Keratinocyte (primary cell): ENCODE data around the gene DCAKD. TPM values are rescaled to one million over a fixed set of nuclear protein-coding genes. Genes with fewer than 3 reads are reported as not detected.

Experiments
- DNase-seq: peaks from one replicate; pipeline ENCODE4 v3.0.0-alpha.2; 2011; ENCODE audit warnings: low read depth, missing footprints, low spot score
- FAIRE-seq: peaks from 2 replicates; lab custom pipeline; 2011; peaks lifted over from hg19 to GRCh38; lab: Jason Lieb, UNC
- H2AFZ ChIP-seq: 2 replicates; pipeline ENCODE4 v1.6.0; 2012; ENCODE audit warnings: low read length, control low read depth, inconsistent platforms; ENCODE audit not compliant: control insufficient read depth
- H3K27ac ChIP-seq: 2 replicates; pipeline ENCODE4 v1.5.1; 2011; ENCODE audit warnings: low read length; ENCODE audit not compliant: control insufficient read depth, insufficient read depth
- H3K27me3 ChIP-seq: 3 replicates; pipeline ENCODE4 v1.6.0; 2011; ENCODE audit warnings: low read length; ENCODE audit not compliant: control insufficient read depth, insufficient read depth; ENCODE audit errors: extremely low read depth
- H3K36me3 ChIP-seq, 2 experiments: 2 replicates in 1 of 2; 3 replicates in 1 of 2; pipeline ENCODE4 v1.5.1; 2011; ENCODE audit warnings: low read length in 2 of 2, mild to moderate bottlenecking in 1 of 2; ENCODE audit not compliant: control insufficient read depth in 2 of 2, insufficient read depth in 2 of 2; ENCODE audit errors: extremely low read depth in 1 of 2
- H3K4me1 ChIP-seq: 3 replicates; pipeline ENCODE4 v1.5.1; 2011; ENCODE audit warnings: low read length; ENCODE audit not compliant: control insufficient read depth, insufficient read depth; ENCODE audit errors: extremely low read depth
- H3K4me2 ChIP-seq: 3 replicates; pipeline ENCODE4 v1.6.0; 2011; ENCODE audit warnings: low read depth, low read length; ENCODE audit not compliant: control insufficient read depth, insufficient read depth; ENCODE audit errors: extremely low read depth
- H3K4me3 ChIP-seq, 3 experiments: fragments of 200-600 bp in 1 of 3; sonication (generic) in 1 of 3; 2 replicates in 2 of 3; 3 replicates in 1 of 3; pipeline ENCODE4 v1.5.1; 2011 to 2016; ENCODE audit warnings: low read length in 3 of 3, mild to moderate bottlenecking in 3 of 3, control low read depth in 2 of 3, inconsistent platforms in 1 of 3, low read depth in 1 of 3, mixed read lengths in 1 of 3, mixed run types in 1 of 3, moderate library complexity in 1 of 3; ENCODE audit not compliant: control insufficient read depth in 2 of 3, insufficient read depth in 2 of 3; ENCODE audit errors: extremely low read depth in 1 of 3
- H3K79me2 ChIP-seq: 2 replicates; pipeline ENCODE4 v1.6.0; 2012; ENCODE audit warnings: low read length; ENCODE audit not compliant: control insufficient read depth, insufficient read depth
- H3K9ac ChIP-seq: 3 replicates; pipeline ENCODE4 v1.6.0; 2011; ENCODE audit warnings: low read length; ENCODE audit not compliant: control insufficient read depth, insufficient read depth; ENCODE audit errors: extremely low read depth
- H3K9me1 ChIP-seq: 3 replicates; pipeline ENCODE4 v1.6.0; 2011; ENCODE audit warnings: low read length; ENCODE audit not compliant: control insufficient read depth, insufficient read depth; ENCODE audit errors: extremely low read depth
- H3K9me3 ChIP-seq: 2 replicates; pipeline ENCODE4 v1.5.1; 2012; ENCODE audit warnings: low read depth, low read length; ENCODE audit not compliant: control insufficient read depth
- H4K20me1 ChIP-seq: 3 replicates; pipeline ENCODE4 v1.6.0; 2011; ENCODE audit warnings: low read length; ENCODE audit not compliant: control insufficient read depth, insufficient read depth; ENCODE audit errors: extremely low read depth
- EZH2 ChIP-seq: IDR thresholded peaks from one replicate; pipeline ENCODE4 v1.6.1; 2012; ENCODE audit warnings: inconsistent platforms, mild to moderate bottlenecking, low read length, moderate library complexity
- dilution Hi-C: fragments of 300-500 bp; cut with MboI; formaldehyde crosslinking; loops from one replicate; pipeline ENCODE4 v1.7.0; 2020; ENCODE audit warnings: low sequenced_read_pairs; ENCODE audit not compliant: extremely low pct_ligation_motif_present
- polyA plus RNA-seq, 5 experiments: library from polyadenylated mRNA; depleted of rRNA in 3 of 5; stranded (reverse) in 3 of 5; stranded (forward) in 1 of 5; unstranded in 1 of 5; fragments of >200 nt; gene quantifications; 1 replicate in 1 of 5; 2 replicates in 3 of 5; 3 replicates in 1 of 5; pipeline versions ENCODE4 v1.2.1 to v1.2.3, GENCODE V29; 2011 to 2012; ENCODE audit warnings: missing spikeins in 2 of 5, low read depth in 1 of 5, low replicate concordance in 1 of 5
- TF ChIP-seq, protein P1 (sequence below), 3 experiments: IDR thresholded peaks in 1 of 3; conservative IDR thresholded peaks in 1 of 3; optimal IDR thresholded peaks in 1 of 3; 2 replicates in 2 of 3; 3 replicates in 1 of 3; pipeline versions ENCODE3 to v1.5.1; 2011; ENCODE audit warnings: low read length in 3 of 3, mild to moderate bottlenecking in 3 of 3, moderate library complexity in 2 of 3, control low read depth in 1 of 3, inconsistent platforms in 1 of 3; ENCODE audit not compliant: insufficient read depth in 2 of 3; ENCODE audit errors: extremely low read depth in 1 of 3

The DCAKD gene
- polyA plus RNA-seq, 1 donor (not counting 4 experiments of a cell fraction or from before 2014, with no cell fraction given): 18.7 TPM

- Histone ChIP-seq H3K4me1 (no peaks in the 10 kb centered on the region), H3K9me1 (no peaks in the 10 kb centered on the region), H3K4me3 (no peak overlapping the region), H3K4me2 (no peak overlapping the region), H2AFZ (no peak overlapping the region), H3K27ac (no peak overlapping the region), H3K27me3 (peaks cover 27% of the 10 kb centered on the region), H3K9ac (no peak overlapping the region), H3K36me3 (no peaks in the 10 kb centered on the region), H4K20me1 (no peaks in the 10 kb centered on the region), H3K79me2 (no peaks in the 10 kb centered on the region), H3K9me3 (no peaks in the 10 kb centered on the region)
- FAIRE-seq (no peak), DNase-seq (no peak)
- TF ChIP-seq EZH2: no peak
- TF ChIP-seq, protein P1, sequence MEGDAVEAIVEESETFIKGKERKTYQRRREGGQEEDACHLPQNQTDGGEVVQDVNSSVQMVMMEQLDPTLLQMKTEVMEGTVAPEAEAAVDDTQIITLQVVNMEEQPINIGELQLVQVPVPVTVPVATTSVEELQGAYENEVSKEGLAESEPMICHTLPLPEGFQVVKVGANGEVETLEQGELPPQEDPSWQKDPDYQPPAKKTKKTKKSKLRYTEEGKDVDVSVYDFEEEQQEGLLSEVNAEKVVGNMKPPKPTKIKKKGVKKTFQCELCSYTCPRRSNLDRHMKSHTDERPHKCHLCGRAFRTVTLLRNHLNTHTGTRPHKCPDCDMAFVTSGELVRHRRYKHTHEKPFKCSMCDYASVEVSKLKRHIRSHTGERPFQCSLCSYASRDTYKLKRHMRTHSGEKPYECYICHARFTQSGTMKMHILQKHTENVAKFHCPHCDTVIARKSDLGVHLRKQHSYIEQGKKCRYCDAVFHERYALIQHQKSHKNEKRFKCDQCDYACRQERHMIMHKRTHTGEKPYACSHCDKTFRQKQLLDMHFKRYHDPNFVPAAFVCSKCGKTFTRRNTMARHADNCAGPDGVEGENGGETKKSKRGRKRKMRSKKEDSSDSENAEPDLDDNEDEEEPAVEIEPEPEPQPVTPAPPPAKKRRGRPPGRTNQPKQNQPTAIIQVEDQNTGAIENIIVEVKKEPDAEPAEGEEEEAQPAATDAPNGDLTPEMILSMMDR (optimal IDR thresholded peaks at IDR 0.05 in 1 of 3, IDR thresholded peaks at IDR 0.05 in 1 of 3, conservative IDR thresholded peaks at IDR 0.05 in 1 of 3; ENCODE audit: extremely low read depth in 1 of 3, insufficient read depth in 2 of 3, low read length in 3 of 3): no peak
- dilution Hi-C loops: no loop called here
These were observed 52.0 kb downstream of the DCAKD start for GRCh38 chr17:44999433-44999832.

DNA sequence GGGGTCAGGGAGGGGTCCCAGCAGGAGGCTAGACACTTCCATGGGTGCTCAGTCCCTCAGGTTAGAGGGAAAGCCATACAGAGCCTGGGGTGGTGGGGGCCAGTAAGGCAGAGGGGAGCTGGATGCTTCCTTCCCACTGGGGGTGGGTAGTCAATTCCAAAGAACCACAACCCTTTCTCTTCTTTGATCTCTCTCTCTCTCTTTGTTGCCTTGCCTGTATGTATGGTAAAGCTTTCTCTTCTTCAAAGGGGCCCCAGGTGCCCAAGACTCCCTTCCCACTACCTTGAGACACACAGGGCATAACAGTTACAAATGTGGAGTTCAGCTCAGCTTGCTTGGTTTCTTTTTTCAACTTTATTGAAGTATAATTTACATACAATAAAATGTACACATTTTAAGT is 52.8 kb downstream of the DCAKD start:
- FAIRE-seq: no peak
- no peak overlapping the region for H3K27ac ChIP-seq
- dilution Hi-C loops: no loop called here
- TF ChIP-seq EZH2: no peak
- TF ChIP-seq, protein P1 (optimal IDR thresholded peaks at IDR 0.05 in 1 of 3, IDR thresholded peaks at IDR 0.05 in 1 of 3, conservative IDR thresholded peaks at IDR 0.05 in 1 of 3; ENCODE audit: extremely low read depth in 1 of 3, insufficient read depth in 2 of 3, low read length in 3 of 3): no peak
- no peak for DNase-seq
- peaks cover 29% of the 10 kb centered on the region for H3K27me3 ChIP-seq
- H3K4me2 ChIP-seq: no peak overlapping the region
- no peaks in the 10 kb centered on the region for H4K20me1 ChIP-seq
- H3K4me1 ChIP-seq: no peaks in the 10 kb centered on the region
- H3K9ac ChIP-seq: no peak overlapping the region
- no peaks in the 10 kb centered on the region for H3K9me3 ChIP-seq
- no peaks in the 10 kb centered on the region for H3K9me1 ChIP-seq
- H3K4me3 ChIP-seq: no peak overlapping the region
- no peaks in the 10 kb centered on the region for H3K79me2 ChIP-seq
- H2AFZ ChIP-seq: no peak overlapping the region
- H3K36me3 ChIP-seq: no peaks in the 10 kb centered on the region
